ENCODE results near the gene CHD5. TPM values are rescaled to one million over a fixed set of nuclear protein-coding genes. Genes with fewer than 3 reads are reported as not detected.
A peak's percentile ranks its signal among the peaks of the same experiment; 100 is the strongest.

The CHD5 gene
- polyA plus RNA-seq, 3 donors: 0.07 TPM; not detected in 2

- Histone ChIP-seq H3K27me3 (ENCODE audit: control insufficient read depth in 2 of 2, insufficient read depth in 2 of 2, low read length in 2 of 2) (no peaks in the 10 kb centered on the region), H3K4me1 (ENCODE audit: control insufficient read depth in 1 of 2, insufficient read depth in 2 of 2, low read length in 2 of 2) (no peaks in the 10 kb centered on the region), H3K36me3 (replicated peaks in 1 of 2; ENCODE audit: control insufficient read depth in 1 of 2, insufficient read depth in 2 of 2, low read length in 2 of 2) (peaks cover 93% of the 10 kb centered on the region in 2 donors), H3K4me3 (replicated peaks in 1 of 3; ENCODE audit: low read depth in 2 of 3, low read length in 3 of 3) (no peak overlapping the region), H4K20me1 (ENCODE audit: insufficient read depth, low read length) (peaks cover 74% of the 10 kb centered on the region), H3K79me2 (ENCODE audit: insufficient read depth, low read length) (no peaks in the 10 kb centered on the region), H3K9ac (ENCODE audit: insufficient read depth, low read length, poor library complexity, severe bottlenecking) (no peak overlapping the region), H3K4me2 (replicated peaks; ENCODE audit: extremely low read depth, low read length, poor library complexity, severe bottlenecking) (no peak overlapping the region), H2AFZ (ENCODE audit: insufficient read depth, low read depth, low read length, poor library complexity, severe bottlenecking) (no peak overlapping the region), H3K27ac (ENCODE audit: low read depth in 1 of 2, low read length in 2 of 2) (no peak overlapping the region), H3K9me3 (replicated peaks in 1 of 2; ENCODE audit: control insufficient read depth in 1 of 2, insufficient read depth in 1 of 2, low read length in 2 of 2) (no peaks in the 10 kb centered on the region)
- Mint-ChIP-seq H3K36me3 (peaks cover 64 to 91% of the 10 kb centered on the region in 2 donors), H3K27ac (peak overlapping the region in 2 of 7 donors; percentile 4 to 16), H3K27me3 (ENCODE audit: low read depth in 3 of 3) (no peaks in the 10 kb centered on the region), H3K9me3 (peaks cover 0 to 1% (median 0%) of the 10 kb centered on the region in 7 donors), H3K4me3 (no peak overlapping the region), H3K4me1 (no peaks in the 10 kb centered on the region)
- intact Hi-C loops (cut with micrococcal nuclease): no loop called here
- no peak for DNase-seq
- WGBS (ENCODE audit: insufficient coverage): 91% methylated on average over 8 of the region's 10 CpGs
- TF ChIP-seq, protein P1, sequence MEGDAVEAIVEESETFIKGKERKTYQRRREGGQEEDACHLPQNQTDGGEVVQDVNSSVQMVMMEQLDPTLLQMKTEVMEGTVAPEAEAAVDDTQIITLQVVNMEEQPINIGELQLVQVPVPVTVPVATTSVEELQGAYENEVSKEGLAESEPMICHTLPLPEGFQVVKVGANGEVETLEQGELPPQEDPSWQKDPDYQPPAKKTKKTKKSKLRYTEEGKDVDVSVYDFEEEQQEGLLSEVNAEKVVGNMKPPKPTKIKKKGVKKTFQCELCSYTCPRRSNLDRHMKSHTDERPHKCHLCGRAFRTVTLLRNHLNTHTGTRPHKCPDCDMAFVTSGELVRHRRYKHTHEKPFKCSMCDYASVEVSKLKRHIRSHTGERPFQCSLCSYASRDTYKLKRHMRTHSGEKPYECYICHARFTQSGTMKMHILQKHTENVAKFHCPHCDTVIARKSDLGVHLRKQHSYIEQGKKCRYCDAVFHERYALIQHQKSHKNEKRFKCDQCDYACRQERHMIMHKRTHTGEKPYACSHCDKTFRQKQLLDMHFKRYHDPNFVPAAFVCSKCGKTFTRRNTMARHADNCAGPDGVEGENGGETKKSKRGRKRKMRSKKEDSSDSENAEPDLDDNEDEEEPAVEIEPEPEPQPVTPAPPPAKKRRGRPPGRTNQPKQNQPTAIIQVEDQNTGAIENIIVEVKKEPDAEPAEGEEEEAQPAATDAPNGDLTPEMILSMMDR (IDR thresholded peaks at IDR 0.05): no peak
Measured at GRCh38 chr1:6093071-6093470, 87.0 kb downstream of the CHD5 start.

DNA sequence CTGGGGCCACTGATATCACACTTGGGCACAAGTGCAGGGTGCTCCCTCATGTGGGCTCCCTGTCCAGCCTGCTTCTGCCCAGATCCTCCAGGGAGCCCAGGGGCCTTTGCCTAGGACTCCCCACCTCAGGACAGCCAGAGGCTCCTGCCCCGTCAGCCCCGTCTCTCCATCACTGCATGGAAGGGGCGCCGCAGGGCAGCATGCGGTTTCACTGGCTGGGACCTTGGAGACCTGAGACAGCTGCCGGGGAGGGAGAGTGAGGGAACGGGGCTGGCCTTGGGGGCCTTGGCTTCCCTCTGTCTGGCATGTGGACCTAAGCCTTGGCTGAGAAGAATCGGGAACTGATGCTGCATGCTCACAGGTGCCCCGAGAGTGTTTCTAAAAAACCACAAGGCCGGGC, 87.9 kb downstream of the CHD5 start:
- DNase-seq: no peak
- peaks cover 0 to 1% (median 0%) of the 10 kb centered on the region in 7 donors for H3K9me3 Mint-ChIP-seq
- intact Hi-C loops (cut with micrococcal nuclease): no loop called here
- peaks cover 70% of the 10 kb centered on the region for H4K20me1 ChIP-seq (ENCODE audit: insufficient read depth, low read length)
- peaks cover 85 to 91% of the 10 kb centered on the region in 2 donors for H3K36me3 ChIP-seq (replicated peaks in 1 of 2; ENCODE audit: control insufficient read depth in 1 of 2, insufficient read depth in 2 of 2, low read length in 2 of 2)
- H3K4me3 ChIP-seq (replicated peaks in 1 of 3; ENCODE audit: low read depth in 2 of 3, low read length in 3 of 3): no peak overlapping the region
- no peaks in the 10 kb centered on the region for H3K4me1 ChIP-seq (ENCODE audit: control insufficient read depth in 1 of 2, insufficient read depth in 2 of 2, low read length in 2 of 2)
- H3K27ac Mint-ChIP-seq: no peak overlapping the region
- H3K79me2 ChIP-seq (ENCODE audit: insufficient read depth, low read length): no peaks in the 10 kb centered on the region
- H2AFZ ChIP-seq (ENCODE audit: insufficient read depth, low read depth, low read length, poor library complexity, severe bottlenecking): no peak overlapping the region
- H3K36me3 Mint-ChIP-seq: peaks cover 62 to 91% of the 10 kb centered on the region in 2 donors
- H3K4me2 ChIP-seq (replicated peaks; ENCODE audit: extremely low read depth, low read length, poor library complexity, severe bottlenecking): no peak overlapping the region
- H3K9ac ChIP-seq (ENCODE audit: insufficient read depth, low read length, poor library complexity, severe bottlenecking): no peak overlapping the region
- H3K27ac ChIP-seq (ENCODE audit: low read depth in 1 of 2, low read length in 2 of 2): peak overlapping the region in 1 of 2 donors; percentile 36
- no peaks in the 10 kb centered on the region for H3K27me3 Mint-ChIP-seq (ENCODE audit: low read depth in 3 of 3)
- 94% methylated on average over 9 of the region's 10 CpGs for WGBS (ENCODE audit: insufficient coverage)
- H3K4me3 Mint-ChIP-seq: no peak overlapping the region
- H3K9me3 ChIP-seq (replicated peaks in 1 of 2; ENCODE audit: control insufficient read depth in 1 of 2, insufficient read depth in 1 of 2, low read length in 2 of 2): no peaks in the 10 kb centered on the region
- H3K4me1 Mint-ChIP-seq: no peaks in the 10 kb centered on the region
- TF ChIP-seq, protein P1 (IDR thresholded peaks at IDR 0.05): no peak
- no peaks in the 10 kb centered on the region for H3K27me3 ChIP-seq (ENCODE audit: control insufficient read depth in 2 of 2, insufficient read depth in 2 of 2, low read length in 2 of 2)

Data from CD14-positive monocyte (primary cell).